Activated CD8-positive, alpha-beta memory T cell treated with anti-CD3 and anti-CD28 coated beads, Interleukin-2, amount 10 ng/mL, durations not matched to agents 7 days and 5 days (primary cell): Measurements from ENCODE around the gene THSD1. TPM values are rescaled to one million over a fixed set of nuclear protein-coding genes. Genes with fewer than 3 reads are reported as not detected.
"Not testable (repeated sequence)": the region's sequence is repeated elsewhere in the genome, so short reads cannot be mapped to it uniquely, and the experiment has no call there.

Experiments used
- ATAC-seq: fragments of 150-1000 bp; cut with Tn5 transposase; one replicate; pipeline ENCODE4 v1.10.0; 2021; ENCODE audit warnings: moderate library complexity
- CTCF ChIA-PET: fragments of 350-600 bp; sonication (Branson Sonifier 250); formaldehyde crosslinking; loops from one replicate; lab custom pipeline; 2021; ENCODE audit warnings: antibody characterized with exemption; lab: Charles Lee
- DNase-seq: peaks from one replicate; pipeline ENCODE4 v3.0.0-alpha.2; 2020
- H3K27ac Mint-ChIP-seq: one replicate; pipeline ENCODE4 v1.8.0; 2021; ENCODE audit warnings: mild to moderate bottlenecking, mixed read lengths
- H3K27me3 Mint-ChIP-seq: one replicate; pipeline ENCODE4 v1.8.0; 2021; ENCODE audit warnings: mixed read lengths
- H3K36me3 Mint-ChIP-seq: one replicate; pipeline ENCODE4 v1.8.0; 2021; ENCODE audit warnings: mild to moderate bottlenecking, mixed read lengths
- H3K4me1 Mint-ChIP-seq: one replicate; pipeline ENCODE4 v1.8.0; 2021; ENCODE audit warnings: mixed read lengths
- H3K4me3 Mint-ChIP-seq: one replicate; pipeline ENCODE4 v1.8.0; 2021; ENCODE audit warnings: mild to moderate bottlenecking, moderate library complexity, mixed read lengths
- H3K9me3 Mint-ChIP-seq: one replicate; pipeline ENCODE4 v1.8.0; 2022; ENCODE audit warnings: low read depth, mixed read lengths
- total RNA-seq, 2 experiments: library from RNA; stranded (reverse); gene quantifications; one replicate each; pipeline ENCODE4 v1.2.3, GENCODE V29; 2021

THSD1 gene
- total RNA-seq, 2 experiments from 2014 or later, result 0.26 TPM

DNA sequence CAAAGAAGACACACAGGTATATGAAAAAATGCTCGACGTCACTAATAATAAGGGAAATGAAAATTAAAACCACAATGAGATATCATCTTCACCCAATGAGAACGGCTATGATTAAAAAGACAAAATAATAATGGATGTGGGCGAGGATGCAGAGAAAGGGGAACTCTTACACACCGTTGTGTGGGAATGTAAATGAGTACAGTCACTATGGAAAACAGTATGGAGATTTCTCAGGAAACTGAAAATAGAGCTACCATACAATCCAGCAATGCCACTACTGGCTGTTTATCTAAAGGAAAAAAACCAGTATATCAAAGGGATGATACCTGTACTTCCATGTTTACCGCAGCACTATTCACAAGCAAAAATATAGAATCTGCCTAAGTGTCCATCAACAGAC, 74.1 kb downstream of the THSD1 start:
- H3K27me3 Mint-ChIP-seq, CTCF ChIA-PET, H3K9me3 Mint-ChIP-seq, H3K27ac Mint-ChIP-seq, DNase-seq, ATAC-seq, H3K36me3 Mint-ChIP-seq, H3K4me3 Mint-ChIP-seq, H3K4me1 Mint-ChIP-seq: not testable (repeated sequence)

Other genes starting within 250 kb of the THSD1 start
- 1 to 10 TPM; 2.6 to 2.8 TPM for gene NEK3, start 246.6 kb downstream of the THSD1 start, total RNA-seq
- gene VPS36, start 44.5 kb upstream of the THSD1 start, total RNA-seq, result 10 to 100 TPM; 42.5 to 46.7 TPM
- gene CKAP2, start 49.3 kb upstream of the THSD1 start, total RNA-seq, result 10 to 100 TPM; 63.7 to 71.7 TPM
- gene HNRNPA1L2, start 236.3 kb upstream of the THSD1 start, total RNA-seq, result 1 to 10 TPM; 7.4 to 9.7 TPM
- 10 to 100 TPM; 42.8 to 51.8 TPM for gene SUGT1, start 246.7 kb upstream of the THSD1 start, total RNA-seq